ENCODE measurements around the gene EPB41L3. TPM values are rescaled to one million over a fixed set of nuclear protein-coding genes. Genes with fewer than 3 reads are reported as not detected.

EPB41L3 gene
- polyA plus RNA-seq, 1 donor from 2014 or later: 19.6 TPM

GRCh38 chr18:5449858-5450509 is 93.8 kb downstream of the EPB41L3 start:
- H2AFZ ChIP-seq (ENCODE audit: low read depth, low read length): no peak overlapping the region
- no peaks in the 10 kb centered on the region for H3K79me2 ChIP-seq (replicated peaks; ENCODE audit: insufficient read depth, low read length)
- no peaks in the 10 kb centered on the region for H3F3A ChIP-seq (ENCODE audit: insufficient read depth, low read length, poor library complexity, severe bottlenecking)
- H3K4me2 ChIP-seq (ENCODE audit: low read length): no peak overlapping the region
- no peaks in the 10 kb centered on the region for H3K9me2 ChIP-seq (ENCODE audit: insufficient read depth, low read length)
- no peaks in the 10 kb centered on the region for H3K36me3 ChIP-seq (ENCODE audit: insufficient read depth, low read length)
- TF ChIP-seq EP300 (conservative IDR thresholded peaks at IDR 0.05; ENCODE audit: poor library complexity, severe bottlenecking) (no peak), RAD21 (conservative IDR thresholded peaks at IDR 0.05) (no peak), MXI1 (conservative IDR thresholded peaks at IDR 0.05; ENCODE audit: poor library complexity, severe bottlenecking) (no peak), POLR2AphosphoS5 (IDR thresholded peaks at IDR 0.05) (no peak), EZH2 (IDR thresholded peaks at IDR 0.05; ENCODE audit: borderline replicate concordance, insufficient read depth, low read length, poor library complexity, severe bottlenecking) (no peak), SMC3 (conservative IDR thresholded peaks at IDR 0.05; ENCODE audit: poor library complexity) (no peak), REST (IDR thresholded peaks at IDR 0.05; ENCODE audit: borderline replicate concordance) (no peak), TAF1 (IDR thresholded peaks at IDR 0.05; ENCODE audit: low read depth) (no peak)
- TF ChIP-seq, protein P1, sequence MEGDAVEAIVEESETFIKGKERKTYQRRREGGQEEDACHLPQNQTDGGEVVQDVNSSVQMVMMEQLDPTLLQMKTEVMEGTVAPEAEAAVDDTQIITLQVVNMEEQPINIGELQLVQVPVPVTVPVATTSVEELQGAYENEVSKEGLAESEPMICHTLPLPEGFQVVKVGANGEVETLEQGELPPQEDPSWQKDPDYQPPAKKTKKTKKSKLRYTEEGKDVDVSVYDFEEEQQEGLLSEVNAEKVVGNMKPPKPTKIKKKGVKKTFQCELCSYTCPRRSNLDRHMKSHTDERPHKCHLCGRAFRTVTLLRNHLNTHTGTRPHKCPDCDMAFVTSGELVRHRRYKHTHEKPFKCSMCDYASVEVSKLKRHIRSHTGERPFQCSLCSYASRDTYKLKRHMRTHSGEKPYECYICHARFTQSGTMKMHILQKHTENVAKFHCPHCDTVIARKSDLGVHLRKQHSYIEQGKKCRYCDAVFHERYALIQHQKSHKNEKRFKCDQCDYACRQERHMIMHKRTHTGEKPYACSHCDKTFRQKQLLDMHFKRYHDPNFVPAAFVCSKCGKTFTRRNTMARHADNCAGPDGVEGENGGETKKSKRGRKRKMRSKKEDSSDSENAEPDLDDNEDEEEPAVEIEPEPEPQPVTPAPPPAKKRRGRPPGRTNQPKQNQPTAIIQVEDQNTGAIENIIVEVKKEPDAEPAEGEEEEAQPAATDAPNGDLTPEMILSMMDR (IDR thresholded peaks at IDR 0.05; ENCODE audit: poor library complexity, severe bottlenecking): no peak
- H3K9ac ChIP-seq (ENCODE audit: low read length): no peak overlapping the region
- H3K27ac ChIP-seq (ENCODE audit: low read length): no peak overlapping the region
- H3K9me3 ChIP-seq (ENCODE audit: low read length): no peaks in the 10 kb centered on the region
- no peaks in the 10 kb centered on the region for H4K20me1 ChIP-seq (ENCODE audit: insufficient read depth)
- H3K27me3 ChIP-seq (ENCODE audit: insufficient read depth, low read depth, low read length): no peaks in the 10 kb centered on the region
- no peak overlapping the region for H3K4me3 ChIP-seq (ENCODE audit: low read length)

GRCh38 chr18:5447442-5447841 is 96.4 kb downstream of the EPB41L3 start:
- no peaks in the 10 kb centered on the region for H3K36me3 ChIP-seq (ENCODE audit: insufficient read depth, low read length)
- no peaks in the 10 kb centered on the region for H3K79me2 ChIP-seq (replicated peaks; ENCODE audit: insufficient read depth, low read length)
- no peak overlapping the region for H3K27ac ChIP-seq (ENCODE audit: low read length)
- no peaks in the 10 kb centered on the region for H4K20me1 ChIP-seq (ENCODE audit: insufficient read depth)
- no peak overlapping the region for H2AFZ ChIP-seq (ENCODE audit: low read depth, low read length)
- no peaks in the 10 kb centered on the region for H3F3A ChIP-seq (ENCODE audit: insufficient read depth, low read length, poor library complexity, severe bottlenecking)
- no peak overlapping the region for H3K4me2 ChIP-seq (ENCODE audit: low read length)
- H3K9me3 ChIP-seq (ENCODE audit: low read length): no peaks in the 10 kb centered on the region
- TF ChIP-seq EZH2 (IDR thresholded peaks at IDR 0.05; ENCODE audit: borderline replicate concordance, insufficient read depth, low read length, poor library complexity, severe bottlenecking) (no peak), MXI1 (conservative IDR thresholded peaks at IDR 0.05; ENCODE audit: poor library complexity, severe bottlenecking) (no peak), POLR2AphosphoS5 (IDR thresholded peaks at IDR 0.05) (no peak), RAD21 (conservative IDR thresholded peaks at IDR 0.05) (no peak), EP300 (conservative IDR thresholded peaks at IDR 0.05; ENCODE audit: poor library complexity, severe bottlenecking) (no peak), REST (IDR thresholded peaks at IDR 0.05; ENCODE audit: borderline replicate concordance) (no peak)
- TF ChIP-seq, protein P1 (IDR thresholded peaks at IDR 0.05; ENCODE audit: poor library complexity, severe bottlenecking): no peak
- H3K9me2 ChIP-seq (ENCODE audit: insufficient read depth, low read length): no peaks in the 10 kb centered on the region
- H3K9ac ChIP-seq (ENCODE audit: low read length): no peak overlapping the region
- H3K27me3 ChIP-seq (ENCODE audit: insufficient read depth, low read depth, low read length): no peaks in the 10 kb centered on the region
- no peak overlapping the region for H3K4me3 ChIP-seq (ENCODE audit: low read length)

All from neural cell (in vitro differentiated cells).